H1 (cell line): ENCODE results near the gene FGGY. TPM values are rescaled to one million over a fixed set of nuclear protein-coding genes. Genes with fewer than 3 reads are reported as not detected.
A peak's percentile ranks its signal among the peaks of the same experiment; 100 is the strongest.

Source experiments
- CTCF ChIA-PET: fragments of 300-600 bp; sonication (Branson Sonifier 250); formaldehyde crosslinking; loops from one replicate; lab custom pipeline; 2021; ENCODE audit not compliant: partially characterized antibody; lab: Charles Lee
- POLR2A ChIA-PET: fragments of 300-600 bp; sonication (Branson Sonifier 250); formaldehyde crosslinking; loops from one replicate; lab custom pipeline; 2021; ENCODE audit warnings: inconsistent platforms; ENCODE audit not compliant: partially characterized antibody; lab: Charles Lee
- DNase-seq, 2 experiments: peaks; one replicate each; pipeline versions ENCODE4 v3.0.0 to v3.0.0-alpha.2; 2010 to 2022; ENCODE audit warnings: low spot score in 2 of 2, low read depth in 1 of 2, mixed read lengths in 1 of 2
- FAIRE-seq: peaks from 2 replicates; lab custom pipeline; 2011; peaks lifted over from hg19 to GRCh38; lab: Jason Lieb, UNC
- H2AFZ ChIP-seq: 2 replicates; pipeline ENCODE4 v1.8.1; 2012; ENCODE audit warnings: low read length, inconsistent platforms
- H2AK5ac ChIP-seq: 2 replicates; pipeline ENCODE4 v1.6.1; 2013; ENCODE audit warnings: low read depth, low read length
- H2BK120ac ChIP-seq: replicated peaks from 2 replicates; pipeline ENCODE3; 2013; ENCODE audit warnings: low read depth, low read length, inconsistent platforms
- H2BK12ac ChIP-seq: 2 replicates; pipeline ENCODE4 v1.6.1; 2013; ENCODE audit warnings: low read depth, low read length
- H2BK15ac ChIP-seq: 2 replicates; pipeline ENCODE4 v1.6.1; 2013; ENCODE audit warnings: low read length
- H2BK20ac ChIP-seq: 2 replicates; pipeline ENCODE4 v1.6.1; 2013; ENCODE audit warnings: low read length
- H2BK5ac ChIP-seq: 2 replicates; pipeline ENCODE4 v1.6.1; 2013; ENCODE audit warnings: low read depth, low read length
- H3K14ac ChIP-seq: 2 replicates; pipeline ENCODE4 v1.6.1; 2013; ENCODE audit warnings: inconsistent platforms; ENCODE audit not compliant: insufficient read length
- H3K18ac ChIP-seq: 2 replicates; pipeline ENCODE4 v1.6.1; 2013; ENCODE audit warnings: low read length; ENCODE audit errors: extremely low read depth
- H3K23ac ChIP-seq: 2 replicates; pipeline ENCODE4 v1.6.1; 2013; ENCODE audit warnings: inconsistent platforms; ENCODE audit not compliant: insufficient read length
- H3K23me2 ChIP-seq: 2 replicates; pipeline ENCODE4 v1.6.1; 2013; ENCODE audit warnings: low read depth, low read length
- H3K27ac ChIP-seq: 2 replicates; pipeline ENCODE4 v1.6.1; 2011; ENCODE audit warnings: low read depth, low read length, inconsistent platforms
- H3K27me3 ChIP-seq, 4 experiments: replicated peaks in 1 of 4; 1 replicate in 1 of 4; 2 replicates in 3 of 4; pipeline versions ENCODE4 v1.6.1 to v1.8.1; 2011 to 2013; ENCODE audit warnings: low read length in 3 of 4, mild to moderate bottlenecking in 3 of 4, inconsistent platforms in 2 of 4, mixed read lengths in 2 of 4, moderate library complexity in 1 of 4; ENCODE audit not compliant: control insufficient read depth in 3 of 4, insufficient read depth in 3 of 4; ENCODE audit errors: extremely low read depth in 1 of 4
- H3K36me3 ChIP-seq, 4 experiments: 2 replicates each; pipeline versions ENCODE4 v1.6.1 to v1.8.1; 2011 to 2013; ENCODE audit warnings: mild to moderate bottlenecking in 4 of 4, low read length in 3 of 4, moderate library complexity in 2 of 4, control low read depth in 1 of 4, inconsistent platforms in 1 of 4; ENCODE audit not compliant: insufficient read depth in 4 of 4, control insufficient read depth in 2 of 4
- H3K4ac ChIP-seq: replicated peaks from 2 replicates; pipeline ENCODE3; 2013; ENCODE audit warnings: low read length, low read depth, mixed read lengths, inconsistent platforms; ENCODE audit not compliant: insufficient read length
- H3K4me1 ChIP-seq, 4 experiments: replicated peaks in 1 of 4; 1 replicate in 1 of 4; 2 replicates in 3 of 4; pipeline versions ENCODE4 v1.6.1 to v1.8.1; 2011 to 2013; ENCODE audit warnings: low read length in 3 of 4, inconsistent platforms in 2 of 4, mixed read lengths in 1 of 4; ENCODE audit not compliant: insufficient read depth in 4 of 4, control insufficient read depth in 3 of 4
- H3K4me2 ChIP-seq, 2 experiments: 2 replicates each; pipeline versions ENCODE4 v1.6.1 to v1.8.1; 2011 to 2013; ENCODE audit warnings: low read depth in 2 of 2, low read length in 2 of 2, control low read depth in 1 of 2, inconsistent platforms in 1 of 2, mild to moderate bottlenecking in 1 of 2; ENCODE audit not compliant: insufficient read depth in 1 of 2
- H3K4me3 ChIP-seq, 4 experiments: fragments of 200-600, 300-600 bp in 1 of 4; sonication (generic), shearing (Covaris generic), sonication (Bioruptor Twin) in 1 of 4; 2 replicates each; pipeline versions ENCODE4 v1.5.1 to v1.8.1; 2011 to 2016; ENCODE audit warnings: low read length in 4 of 4, low read depth in 3 of 4, control low read depth in 2 of 4, inconsistent platforms in 2 of 4, mild to moderate bottlenecking in 2 of 4, mixed read lengths in 1 of 4, moderate library complexity in 1 of 4; ENCODE audit not compliant: insufficient read depth in 2 of 4; ENCODE audit errors: extremely low read depth in 1 of 4
- H3K56ac ChIP-seq: replicated peaks from 2 replicates; pipeline ENCODE3; 2013; ENCODE audit warnings: low read depth, mild to moderate bottlenecking, mixed read lengths, low read length, inconsistent platforms; ENCODE audit not compliant: insufficient read length
- H3K79me1 ChIP-seq: 2 replicates; pipeline ENCODE4 v1.6.1; 2013; ENCODE audit warnings: low read depth, low read length, control low read depth
- H3K79me2 ChIP-seq, 2 experiments: 2 replicates each; pipeline versions ENCODE4 v1.6.1 to v1.8.1; 2012 to 2013; ENCODE audit warnings: low read length in 2 of 2, mild to moderate bottlenecking in 2 of 2, inconsistent platforms in 1 of 2; ENCODE audit not compliant: insufficient read depth in 2 of 2, control insufficient read depth in 1 of 2
- H3K9ac ChIP-seq, 4 experiments: replicated peaks in 1 of 4; 1 replicate in 1 of 4; 2 replicates in 3 of 4; pipeline versions ENCODE4 v1.6.1 to v1.8.1; 2011 to 2013; ENCODE audit warnings: low read depth in 3 of 4, low read length in 3 of 4, control low read depth in 2 of 4, mild to moderate bottlenecking in 2 of 4, moderate library complexity in 2 of 4, inconsistent platforms in 1 of 4; ENCODE audit errors: extremely low read depth in 1 of 4
- H3K9me3 ChIP-seq, 2 experiments: 2 replicates each; pipeline versions ENCODE4 v1.6.1 to v1.8.1; 2012 to 2013; ENCODE audit warnings: mild to moderate bottlenecking in 2 of 2, moderate library complexity in 2 of 2, control low read depth in 1 of 2, inconsistent platforms in 1 of 2, low read depth in 1 of 2, low read length in 1 of 2, mixed read lengths in 1 of 2; ENCODE audit not compliant: insufficient read depth in 2 of 2
- H4K20me1 ChIP-seq, 2 experiments: replicated peaks in 1 of 2; 2 replicates each; pipeline versions ENCODE3 to v1.8.1; 2011 to 2013; ENCODE audit warnings: inconsistent platforms in 2 of 2, low read length in 2 of 2, mild to moderate bottlenecking in 1 of 2; ENCODE audit not compliant: insufficient read depth in 2 of 2, control insufficient read depth in 1 of 2
- H4K5ac ChIP-seq: 2 replicates; pipeline ENCODE4 v1.6.1; 2013; ENCODE audit warnings: low read length, low read depth, mixed read lengths, inconsistent platforms; ENCODE audit not compliant: insufficient read length
- H4K8ac ChIP-seq: 2 replicates; pipeline ENCODE4 v1.8.0; 2013; ENCODE audit warnings: mild to moderate bottlenecking, moderate library complexity, low read length, inconsistent platforms; ENCODE audit not compliant: insufficient read depth; ENCODE audit errors: extremely low read depth
- H4K91ac ChIP-seq: replicated peaks from 2 replicates; pipeline ENCODE3; 2013; ENCODE audit warnings: low read length, mixed read lengths, inconsistent platforms; ENCODE audit not compliant: insufficient read length
- CHD2 ChIP-seq: IDR thresholded peaks from 2 replicates; pipeline ENCODE4 v1.6.1; 2012; ENCODE audit warnings: low read length, improper control_type of control experiment
- JUND ChIP-seq: IDR thresholded peaks from 2 replicates; pipeline ENCODE4 v1.6.1; 2011; ENCODE audit warnings: mild to moderate bottlenecking, improper control_type of control experiment, low read length
- KDM1A ChIP-seq: fragments of 200-600, 300-600 bp; sonication (generic); IDR thresholded peaks from 2 replicates; pipeline ENCODE4 v1.7.1; 2016; ENCODE audit warnings: mild to moderate bottlenecking, low read length, borderline replicate concordance
- KDM5A ChIP-seq: fragments of 200-600 bp; IDR thresholded peaks from 2 replicates; pipeline ENCODE4 v1.7.1; 2012; ENCODE audit warnings: mild to moderate bottlenecking, low read length, inconsistent platforms, mixed read lengths
- PHF8 ChIP-seq: fragments of 200-600 bp; sonication (generic); conservative IDR thresholded peaks from 2 replicates; pipeline ENCODE4 v1.7.1; 2012; ENCODE audit warnings: low read depth, mild to moderate bottlenecking, inconsistent platforms, low read length, moderate library complexity
- SAP30 ChIP-seq: fragments of 300-600 bp; sonication (generic); IDR thresholded peaks from 2 replicates; pipeline ENCODE4 v1.7.1; 2012; ENCODE audit warnings: low read length, moderate library complexity, mild to moderate bottlenecking, inconsistent platforms; ENCODE audit not compliant: insufficient read depth, insufficient replicate concordance
- SIN3A ChIP-seq, 2 experiments: IDR thresholded peaks in 1 of 2; conservative IDR thresholded peaks in 1 of 2; 2 replicates each; pipeline ENCODE4 v1.6.1; 2011 to 2012; ENCODE audit warnings: low read length in 2 of 2, improper control_type of control experiment in 1 of 2, low read depth in 1 of 2, mild to moderate bottlenecking in 1 of 2
- SUZ12 ChIP-seq: fragments of 200-600 bp; sonication (generic); IDR thresholded peaks from 2 replicates; pipeline ENCODE4 v1.6.1; 2012; ENCODE audit warnings: mild to moderate bottlenecking, inconsistent platforms, low read length, moderate library complexity, mixed read lengths
- TAF1 ChIP-seq: IDR thresholded peaks from 2 replicates; pipeline ENCODE4 v1.6.1; 2011; ENCODE audit warnings: mild to moderate bottlenecking, low read depth, low read length
- TCF12 ChIP-seq: IDR thresholded peaks from 2 replicates; pipeline ENCODE4 v1.6.1; 2011; ENCODE audit warnings: low read depth, mild to moderate bottlenecking, low read length
- USF2 ChIP-seq: IDR thresholded peaks from 2 replicates; pipeline ENCODE4 v1.6.1; 2011; ENCODE audit warnings: low read length, improper control_type of control experiment
- WGBS, 2 experiments: shearing (Covaris generic) in 1 of 2; methylation state at CpG; one replicate each; pipeline versions ENCODE4 v1.1.6 to v1.1.7; 2013 to 2015; ENCODE audit warnings: low lambda C conversion rate in 2 of 2, mixed read lengths in 2 of 2, inconsistent platforms in 1 of 2, low coverage in 1 of 2, missing lambda C conversion rate in 1 of 2; ENCODE audit not compliant: insufficient replicate concordance in 2 of 2, insufficient coverage in 1 of 2, insufficient read length in 1 of 2; ENCODE audit errors: extremely low coverage in 1 of 2, missing lambda C conversion rate in 1 of 2; 5-methylcytosine and 5-hydroxymethylcytosine counted together
- polyA plus RNA-seq, 7 experiments: library from polyadenylated mRNA; depleted of rRNA in 3 of 7; stranded (reverse) in 5 of 7; unstranded in 2 of 7; fragments of >200 nt in 5 of 7; fragments of 200-250 nt in 2 of 7; gene quantifications; 1 replicate in 5 of 7; 2 replicates in 1 of 7; 4 replicates in 1 of 7; pipeline versions ENCODE4 v1.2.1 to v1.2.3, GENCODE V29; 2011 to 2013; ENCODE audit warnings: missing spikeins in 2 of 7, mixed read lengths in 2 of 7
- total RNA-seq: library from RNA; stranded (reverse); fragmentation: NEBNext Ultra II Directional; extraction: Animal tissue kit (Norgen Biotek cat#: 25700); gene quantifications from 2 replicates; pipeline ENCODE4 v1.2.1, GENCODE V29; 2021

The FGGY gene
- total and polyA plus RNA-seq, 2 of the 8 experiments (the other 6 are each of a cell fraction or from before 2014, with no cell fraction given) = 10.3 to 12.5 TPM

GRCh38 chr1:59673573-59674450 is 376.9 kb downstream of the FGGY start:
- H3K27me3 ChIP-seq = no peaks in the 10 kb centered on the region
- no peak overlapping the region for H2AK5ac ChIP-seq
- H3K27ac ChIP-seq = no peak overlapping the region
- POLR2A ChIA-PET = no interaction called here
- WGBS, 2 experiments = 87% methylated on average over 16 of the region's 16 CpGs; no CpG with 5 or more reads in 1 of the 2 experiments
- peak overlapping the region; percentile 66; the same call in 1 of the 2 replicates for H2BK20ac ChIP-seq
- H3K36me3 ChIP-seq = no peaks in the 10 kb centered on the region
- no peak overlapping the region for H3K14ac ChIP-seq
- no peak overlapping the region for H3K4me2 ChIP-seq
- H4K5ac ChIP-seq = no peak overlapping the region
- no peaks in the 10 kb centered on the region for H3K23me2 ChIP-seq
- H4K20me1 ChIP-seq = no peaks in the 10 kb centered on the region
- no peak overlapping the region for H3K18ac ChIP-seq
- no peak overlapping the region for H3K9ac ChIP-seq
- no peak overlapping the region for H2BK5ac ChIP-seq
- no peaks in the 10 kb centered on the region for H3K79me2 ChIP-seq
- FAIRE-seq (no peak), DNase-seq (no peak)
- CTCF ChIA-PET = interaction anchor here (1.2 kb wide), 1 partner anchor 32 kb away, joined by 4 read pairs; no protein-coding TSS in a partner anchor
- no peak overlapping the region for H3K4ac ChIP-seq
- peak overlapping the region; percentile 45 for H4K91ac ChIP-seq
- H3K4me1 ChIP-seq = peaks cover 9 to 22% (median 20%) of the 10 kb centered on the region in 4 experiments
- H3K23ac ChIP-seq = no peak overlapping the region
- H2BK12ac ChIP-seq = peak overlapping the region; percentile 86; the same call in 1 of the 2 replicates
- no peaks in the 10 kb centered on the region for H3K9me3 ChIP-seq
- peak overlapping the region; percentile 6; the same call in 1 of the 2 replicates for H2BK15ac ChIP-seq
- peak overlapping the region; percentile 45 for H4K8ac ChIP-seq
- no peak overlapping the region for H2AFZ ChIP-seq
- no peak overlapping the region for H3K56ac ChIP-seq
- H2BK120ac ChIP-seq = no peak overlapping the region
- H3K4me3 ChIP-seq = no peak overlapping the region
- H3K79me1 ChIP-seq = no peaks in the 10 kb centered on the region
- TF ChIP-seq JUND (no peak), SIN3A (conservative IDR thresholded peaks at IDR 0.05 in 1 of 2, IDR thresholded peaks at IDR 0.05 in 1 of 2; ENCODE audit: low read depth in 1 of 2, low read length in 2 of 2) (no peak), CHD2 (no peak), TCF12 (no peak), TAF1 (no peak), KDM5A (no peak), SUZ12 (no peak), PHF8 (no peak), USF2 (no peak), SAP30 (no peak), KDM1A (no peak)
